Stimulated activated CD4-positive, alpha-beta T cell treated with anti-CD3 and anti-CD28 coated beads, Interleukin-2, amount 100 ng/mL, for 4 hours (primary cell): ENCODE data around the gene COX10.

ENCODE experiments used
- DNase-seq: peaks from one replicate; pipeline ENCODE4 v3.0.0-alpha.2; 2020; ENCODE audit warnings: low read depth

COX10 gene

DNA sequence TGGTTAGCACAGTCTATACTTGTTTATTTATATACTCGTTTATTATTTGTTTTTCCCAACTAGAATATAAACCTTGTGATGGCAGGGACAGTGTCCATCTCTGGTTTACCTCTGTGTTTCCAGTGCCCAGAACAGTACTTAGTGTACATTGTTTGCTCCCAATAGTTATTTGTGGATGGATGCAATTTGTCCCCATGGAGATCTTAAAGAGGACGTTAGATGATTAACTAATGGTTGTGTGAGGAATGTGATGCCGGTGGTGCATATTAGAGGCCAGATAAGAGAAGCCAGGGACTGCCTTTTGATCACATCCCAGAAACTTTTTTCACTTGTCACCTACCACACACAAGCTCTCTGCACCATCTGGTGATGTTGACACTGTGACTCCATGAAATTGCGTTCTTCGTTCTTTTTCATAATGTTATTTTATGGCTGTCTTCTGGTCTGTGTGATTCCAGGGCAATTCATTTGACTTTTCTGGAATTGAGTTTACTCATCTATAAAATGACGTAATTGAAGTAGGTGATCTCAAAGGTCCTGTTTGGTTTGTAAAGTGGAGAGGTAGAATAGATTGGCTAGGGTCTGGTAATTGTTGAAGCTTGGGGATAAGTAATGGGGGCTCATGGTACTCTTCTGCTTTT is 1.2 kb downstream of the COX10 start:
- no peak for DNase-seq

- DNase-seq, result no peak
Observed at GRCh38 chr17:14072881-14073280, 3.6 kb downstream of the COX10 start.

DNA sequence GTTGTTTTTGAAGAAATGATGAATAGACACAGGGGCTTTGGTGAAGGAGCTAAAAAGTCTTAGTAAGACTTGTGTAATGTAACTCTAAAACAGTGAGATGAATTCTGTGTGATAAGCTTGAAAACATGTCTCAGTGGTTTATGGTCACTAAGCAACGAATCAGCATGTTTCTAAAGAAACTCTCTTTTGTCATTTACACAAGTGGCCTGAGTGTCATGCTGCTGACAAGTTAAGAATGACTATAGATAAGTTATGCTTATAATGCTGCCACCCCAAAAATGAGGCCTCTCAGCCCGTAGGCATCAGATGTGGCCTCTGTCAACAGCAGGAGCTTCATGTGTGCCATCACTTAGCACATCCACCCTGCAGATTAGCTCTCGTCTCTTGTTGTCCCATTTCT is 8.7 kb downstream of the COX10 start:
- no peak for DNase-seq

- no peak for DNase-seq
Observed at GRCh38 chr17:14080847-14081251, 11.5 kb downstream of the COX10 start.

GRCh38 chr17:14082848-14083247 is 13.5 kb downstream of the COX10 start:
- DNase-seq, result no peak

DNA sequence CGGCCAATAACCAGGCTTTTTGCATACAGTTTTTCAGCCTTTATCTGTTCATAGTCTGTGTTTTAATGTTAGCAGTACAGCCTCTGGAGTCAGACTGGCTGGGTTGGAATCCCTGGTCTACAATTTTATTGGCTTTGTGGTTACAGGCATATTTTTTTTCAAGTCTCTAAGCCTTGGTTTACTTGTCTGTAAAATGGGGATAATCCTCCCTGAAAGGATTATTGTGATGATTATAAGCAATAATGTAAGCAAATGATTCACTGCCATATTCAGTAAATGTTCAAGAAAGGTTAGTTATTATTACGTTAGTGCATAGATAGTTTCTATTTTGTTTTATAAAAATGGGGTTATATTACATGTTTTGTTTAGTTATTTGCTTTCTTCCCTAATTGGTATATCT is 15.7 kb downstream of the COX10 start:
- no peak for DNase-seq

DNA sequence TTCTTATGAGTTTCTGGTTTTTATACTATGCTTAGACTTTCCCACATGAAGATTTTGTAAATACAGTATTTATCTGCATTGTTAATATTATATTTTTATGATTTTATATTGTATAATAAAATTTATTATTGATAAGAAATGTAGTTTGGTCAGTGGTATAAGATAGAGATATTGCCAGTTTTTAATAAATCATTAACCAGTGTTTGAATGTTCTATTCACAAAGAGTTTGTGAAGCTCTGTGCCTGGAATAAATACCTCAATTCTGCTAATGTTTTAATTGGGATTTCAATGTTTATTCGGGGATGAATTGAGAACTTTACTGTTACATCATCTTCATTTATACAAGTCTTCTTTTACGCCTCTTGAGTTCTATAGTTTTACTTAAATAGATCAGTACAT is 16.9 kb downstream of the COX10 start:
- DNase-seq, result no peak

DNA sequence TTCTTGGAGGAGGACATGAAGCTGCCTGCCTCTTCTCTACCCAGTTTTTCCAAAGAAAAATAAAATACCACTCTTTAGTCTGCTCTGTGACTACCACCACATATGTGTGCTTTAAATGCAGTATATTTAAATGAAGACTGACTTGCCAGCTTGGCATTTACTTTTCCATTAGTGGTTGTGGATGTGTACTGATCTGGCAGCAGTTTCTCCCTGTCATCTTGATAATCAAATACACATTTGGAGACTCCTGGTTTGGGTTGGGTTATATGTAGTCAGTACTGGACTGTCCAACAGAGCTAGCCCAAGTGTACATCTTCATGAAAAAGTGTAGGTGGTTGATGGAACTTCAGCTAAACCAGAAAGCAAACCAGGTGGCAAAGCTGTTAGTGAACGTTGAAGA is 19.9 kb downstream of the COX10 start:
- no peak for DNase-seq

- no peak for DNase-seq
Observed at GRCh38 chr17:14091367-14091766, 22.1 kb downstream of the COX10 start.

- DNase-seq, result no peak
Observed at GRCh38 chr17:14092808-14093207, 23.5 kb downstream of the COX10 start.

DNA sequence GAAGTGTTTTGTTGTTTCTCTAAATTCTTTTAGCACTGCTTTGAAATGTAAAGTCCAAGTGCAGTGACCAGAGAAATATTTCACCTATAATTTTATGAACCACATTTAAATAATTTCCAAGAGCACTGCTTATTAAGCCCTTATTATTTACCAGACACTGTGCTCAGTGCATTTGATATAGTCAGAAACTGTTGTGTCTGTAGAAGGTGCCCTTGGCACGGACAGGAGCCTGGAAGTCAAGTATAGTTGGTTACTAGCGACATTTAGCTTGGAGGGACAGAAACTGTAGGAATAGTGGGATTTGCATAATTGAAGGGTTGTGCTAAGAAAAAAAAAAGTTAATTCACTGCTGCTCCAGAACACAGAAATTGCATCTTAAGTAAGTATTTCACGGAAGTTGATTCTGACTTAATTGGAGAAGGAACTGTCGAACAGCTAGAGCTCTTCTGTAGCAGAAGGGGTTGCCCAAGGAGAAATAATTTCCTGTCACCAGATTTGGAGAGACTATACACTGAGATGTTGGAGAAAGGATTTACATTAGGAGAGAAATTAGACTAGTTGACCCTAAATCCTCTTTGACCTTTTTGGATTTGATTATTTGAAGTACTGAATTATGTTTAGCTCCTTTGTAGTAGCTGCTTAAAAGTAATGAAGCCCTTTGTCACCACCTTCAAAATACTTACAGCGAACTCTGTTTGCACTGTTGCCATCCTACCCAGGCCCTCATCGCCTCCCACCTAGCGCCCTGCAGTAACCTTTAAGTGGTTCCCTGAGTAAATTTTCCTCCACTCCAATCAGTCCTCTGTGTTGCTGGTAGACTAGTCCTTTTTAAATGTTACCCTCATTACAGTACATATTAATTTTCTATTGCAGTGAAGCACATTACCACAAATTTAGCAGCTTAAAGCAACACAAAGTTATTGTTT is 25.6 kb downstream of the COX10 start:
- DNase-seq, result no peak

GRCh38 chr17:14095631-14096030 is 26.3 kb downstream of the COX10 start:
- no peak for DNase-seq

GRCh38 chr17:14098246-14098645 is 28.9 kb downstream of the COX10 start:
- DNase-seq, result no peak

- no peak for DNase-seq
Observed at GRCh38 chr17:14101976-14102375, 32.7 kb downstream of the COX10 start.

DNA sequence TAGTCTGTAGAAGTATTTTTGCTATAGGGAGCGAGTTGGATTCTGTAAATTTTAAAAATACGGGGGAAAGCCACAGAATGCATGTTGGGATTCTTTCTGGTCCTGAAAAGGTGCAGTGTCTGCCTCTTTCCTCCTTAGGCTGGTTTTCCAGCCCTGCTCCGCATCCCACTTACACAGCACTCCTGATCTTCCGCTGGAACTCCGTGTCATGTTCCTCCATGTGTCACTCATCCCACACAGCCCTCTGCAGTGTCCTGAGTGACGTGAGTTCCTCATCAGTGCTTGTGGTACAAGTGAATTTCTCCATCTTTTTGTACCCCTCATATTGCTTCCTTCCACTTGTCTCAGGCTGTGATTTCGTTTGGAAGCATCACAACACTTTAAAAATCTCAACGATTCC is 34.5 kb downstream of the COX10 start:
- DNase-seq, result no peak

- DNase-seq, result no peak
Observed at GRCh38 chr17:14104734-14105133, 35.4 kb downstream of the COX10 start.

DNA sequence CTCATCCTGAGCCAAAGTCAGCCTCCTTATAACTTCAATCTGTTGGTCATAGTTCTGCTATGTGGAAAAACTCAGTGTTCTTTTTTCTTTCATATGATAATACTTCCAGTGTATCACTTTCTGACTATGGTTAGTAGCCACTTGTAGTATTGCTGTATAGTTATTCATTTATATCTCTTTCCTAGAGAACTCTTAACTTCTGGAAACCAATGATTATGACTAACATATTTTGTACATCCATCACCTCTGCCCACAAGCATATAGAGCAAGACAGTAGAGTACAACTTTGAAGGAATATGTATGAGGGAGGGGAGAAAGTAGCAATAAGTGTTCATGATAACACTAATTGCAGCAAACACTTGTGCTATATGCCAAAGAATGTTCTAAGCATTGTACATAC is 38.6 kb downstream of the COX10 start:
- no peak for DNase-seq

- no peak for DNase-seq
Observed at GRCh38 chr17:14112407-14112806, 43.1 kb downstream of the COX10 start.

DNA sequence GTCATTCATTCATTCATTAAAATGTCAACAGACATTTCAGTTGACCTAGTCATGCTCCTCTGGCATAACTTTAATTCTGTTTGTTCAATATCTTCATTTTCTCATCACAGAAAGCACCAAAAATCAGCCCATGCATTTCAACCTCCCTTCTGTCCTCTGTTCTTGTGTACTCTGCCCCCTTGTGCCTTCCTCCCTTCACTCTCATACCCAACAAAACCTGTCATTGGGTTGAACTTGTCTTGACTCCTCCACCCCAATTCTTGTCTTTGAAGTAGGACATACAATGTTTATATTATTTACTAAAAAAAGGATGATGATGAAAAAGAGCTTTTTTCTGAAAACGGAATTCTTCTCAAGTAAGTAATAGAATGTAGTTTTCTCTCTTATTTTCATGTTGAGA is 43.8 kb downstream of the COX10 start:
- no peak for DNase-seq

GRCh38 chr17:14116263-14117024 is 47.1 kb downstream of the COX10 start:
- no peak for DNase-seq

GRCh38 chr17:14118951-14119350 is 49.6 kb downstream of the COX10 start:
- no peak for DNase-seq

DNA sequence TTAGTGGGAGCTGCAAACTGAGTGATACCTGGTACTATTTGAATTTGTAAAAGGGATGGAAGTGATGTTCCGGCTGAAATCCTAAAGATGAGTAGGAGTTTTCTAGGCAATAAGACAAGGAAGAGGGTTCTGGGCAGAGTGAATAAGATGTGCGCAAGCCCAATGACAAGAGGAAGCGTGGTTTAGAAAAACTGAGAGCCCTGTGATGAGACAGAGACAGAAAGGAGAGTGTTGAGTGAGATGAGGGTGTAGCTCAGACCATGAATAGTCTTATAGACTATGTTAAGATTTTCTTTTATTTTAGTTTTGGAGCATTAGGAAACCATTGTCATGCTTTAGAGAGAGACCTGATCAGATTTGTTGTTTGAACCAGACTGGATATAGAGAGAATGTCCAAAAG is 50.2 kb downstream of the COX10 start:
- no peak for DNase-seq

- no peak for DNase-seq
Observed at GRCh38 chr17:14121952-14122351, 52.6 kb downstream of the COX10 start.
